22Rv1 (cell line): ENCODE measurements around the gene DTNB.

Source experiments
- ZFX ChIP-seq: fragments of 450-650 bp; IDR thresholded peaks from 2 replicates; pipeline ENCODE4 v1.6.1; 2017; ENCODE audit warnings: antibody characterized with exemption, borderline replicate concordance
- TF ChIP-seq, protein P1 (sequence below): fragments of 450-650 bp; IDR thresholded peaks from 2 replicates; pipeline ENCODE4 v1.5.1; 2017; ENCODE audit warnings: mild to moderate bottlenecking

DNA sequence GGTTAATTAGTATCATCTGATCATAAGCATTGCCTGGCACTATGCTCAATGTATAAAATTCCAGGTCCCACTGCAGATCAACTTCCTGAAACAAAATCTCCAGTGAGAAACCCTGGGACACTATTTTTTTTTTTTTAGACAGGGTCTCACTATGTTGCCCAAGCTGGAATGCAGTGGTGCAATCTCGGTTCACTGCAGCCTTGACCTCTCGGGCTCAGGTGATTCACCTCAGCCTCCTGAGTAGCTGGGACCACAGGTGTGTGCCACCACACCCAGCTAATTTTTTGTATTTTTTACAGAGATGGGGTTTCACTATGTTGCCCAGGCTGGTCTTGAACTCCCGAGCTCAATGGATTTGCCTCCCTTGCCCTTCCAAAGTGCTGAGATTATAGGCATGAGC lies 31.1 kb downstream of the DTNB start:
- TF ChIP-seq, protein P1, sequence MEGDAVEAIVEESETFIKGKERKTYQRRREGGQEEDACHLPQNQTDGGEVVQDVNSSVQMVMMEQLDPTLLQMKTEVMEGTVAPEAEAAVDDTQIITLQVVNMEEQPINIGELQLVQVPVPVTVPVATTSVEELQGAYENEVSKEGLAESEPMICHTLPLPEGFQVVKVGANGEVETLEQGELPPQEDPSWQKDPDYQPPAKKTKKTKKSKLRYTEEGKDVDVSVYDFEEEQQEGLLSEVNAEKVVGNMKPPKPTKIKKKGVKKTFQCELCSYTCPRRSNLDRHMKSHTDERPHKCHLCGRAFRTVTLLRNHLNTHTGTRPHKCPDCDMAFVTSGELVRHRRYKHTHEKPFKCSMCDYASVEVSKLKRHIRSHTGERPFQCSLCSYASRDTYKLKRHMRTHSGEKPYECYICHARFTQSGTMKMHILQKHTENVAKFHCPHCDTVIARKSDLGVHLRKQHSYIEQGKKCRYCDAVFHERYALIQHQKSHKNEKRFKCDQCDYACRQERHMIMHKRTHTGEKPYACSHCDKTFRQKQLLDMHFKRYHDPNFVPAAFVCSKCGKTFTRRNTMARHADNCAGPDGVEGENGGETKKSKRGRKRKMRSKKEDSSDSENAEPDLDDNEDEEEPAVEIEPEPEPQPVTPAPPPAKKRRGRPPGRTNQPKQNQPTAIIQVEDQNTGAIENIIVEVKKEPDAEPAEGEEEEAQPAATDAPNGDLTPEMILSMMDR, result no peak
- no peak for TF ChIP-seq ZFX
